Body of pancreas (tissue), 4 donors: Measurements from ENCODE around the gene MBD2. TPM values are rescaled to one million over a fixed set of nuclear protein-coding genes. Genes with fewer than 3 reads are reported as not detected.

Source experiments
- ATAC-seq: fragments of 150-250 bp; one replicate; pipeline ENCODE4 v1.9.1; 2016
- DNase-seq, 4 donors: peaks; one replicate each; pipeline ENCODE4 v3.0.0-alpha.2; 2019
- H3K27ac ChIP-seq, 4 donors: fragments of 200-600 bp; sonication (generic); 1 replicate in 3 of 4; 2 replicates in 1 of 4; pipeline versions ENCODE4 v1.5.1 to v1.6.1; 2016 to 2019; ENCODE audit warnings: mild to moderate bottlenecking in 1 of 4, mixed read lengths in 1 of 4, moderate library complexity in 1 of 4
- H3K27me3 ChIP-seq, 2 donors: fragments of 200-600 bp; sonication (generic); one replicate each; pipeline ENCODE4 v1.6.0; 2016; ENCODE audit warnings: mild to moderate bottlenecking in 1 of 2
- H3K36me3 ChIP-seq, 2 donors: fragments of 200-600 bp; sonication (generic); replicated peaks in 1 of 2; 2 replicates each; pipeline ENCODE4 v1.5.1; 2016; ENCODE audit warnings: low read depth in 2 of 2; ENCODE audit not compliant: insufficient read depth in 1 of 2
- H3K4me1 ChIP-seq: fragments of 200-600 bp; sonication (generic); one replicate; pipeline ENCODE4 v1.6.0; 2016
- H3K4me3 ChIP-seq, 2 donors: fragments of 200-600 bp; sonication (generic); 1 replicate in 1 of 2; 2 replicates in 1 of 2; pipeline ENCODE4 v1.5.1; 2016 to 2019
- H3K9me3 ChIP-seq, 3 donors: fragments of 200-600 bp; sonication (generic); 1 replicate in 2 of 3; 2 replicates in 1 of 3; pipeline ENCODE4 v1.5.1; 2016
- POLR2A ChIP-seq, 3 donors: fragments of 450-650 bp; IDR thresholded peaks; one replicate each; pipeline ENCODE4 v1.6.1; 2016; ENCODE audit warnings: antibody characterized with exemption in 3 of 3, mild to moderate bottlenecking in 2 of 3
- WGBS, 2 donors: methylation state at CpG; one replicate each; pipeline ENCODE4 v1.1.5; 2017; 5-methylcytosine and 5-hydroxymethylcytosine counted together
- intact Hi-C: fragments of 100-400 bp; cut with DNase I; formaldehyde crosslinking; loops from one replicate; pipeline ENCODE4 v1.15.1; 2023
- total RNA-seq, 2 donors: library from RNA; depleted of rRNA; stranded (reverse); fragments of >200 nt; gene quantifications; one replicate each; pipeline ENCODE4 v1.1.0, GENCODE V29; 2016
- TF ChIP-seq, protein P1 (sequence below), 7 experiments: fragments of 450-650 bp in 4 of 7; fragments of 200-600 bp in 3 of 7; sonication (generic) in 3 of 7; IDR thresholded peaks; one replicate each; pipeline ENCODE4 v1.5.1; 2016 to 2019; ENCODE audit warnings: antibody characterized with exemption in 7 of 7

MBD2 gene
- total RNA-seq, 2 donors from 2014 or later, result 26.4 to 29.1 TPM

DNA sequence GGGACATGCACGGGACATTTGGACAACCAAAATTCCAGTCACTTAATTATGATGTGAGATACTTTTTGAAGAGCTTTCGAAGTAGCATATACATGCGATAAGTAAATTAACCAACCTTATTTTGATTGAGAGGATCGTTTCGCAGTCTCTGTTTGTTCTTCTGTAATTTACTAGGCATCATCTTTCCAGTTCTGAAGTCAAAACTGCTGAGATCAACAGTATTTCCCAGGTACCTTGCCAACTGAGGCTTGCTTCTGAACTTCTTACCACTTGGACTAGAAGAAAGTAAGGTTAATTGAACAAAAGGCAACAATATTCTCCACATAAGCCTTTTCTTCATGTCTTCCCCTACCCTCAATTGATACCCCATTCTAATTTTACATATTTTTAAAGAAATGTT, 19.6 kb downstream of the MBD2 start:
- H3K9me3 ChIP-seq, result no peaks in the 10 kb centered on the region
- ATAC-seq, result no peak
- H3K27ac ChIP-seq, result peak overlapping the region in 1 of 4 donors; percentile 66
- no peaks in the 10 kb centered on the region for H3K27me3 ChIP-seq
- H3K4me1 ChIP-seq, result peaks cover 32% of the 10 kb centered on the region
- no peak for DNase-seq
- H3K4me3 ChIP-seq, result no peak overlapping the region
- 89 to 93% methylated on average over 5 of the region's 5 CpGs for WGBS, 2 donors
- intact Hi-C loops, result no loop called here
- peaks cover 0 to 5% of the 10 kb centered on the region in 2 donors for H3K36me3 ChIP-seq
- TF ChIP-seq, protein P1, sequence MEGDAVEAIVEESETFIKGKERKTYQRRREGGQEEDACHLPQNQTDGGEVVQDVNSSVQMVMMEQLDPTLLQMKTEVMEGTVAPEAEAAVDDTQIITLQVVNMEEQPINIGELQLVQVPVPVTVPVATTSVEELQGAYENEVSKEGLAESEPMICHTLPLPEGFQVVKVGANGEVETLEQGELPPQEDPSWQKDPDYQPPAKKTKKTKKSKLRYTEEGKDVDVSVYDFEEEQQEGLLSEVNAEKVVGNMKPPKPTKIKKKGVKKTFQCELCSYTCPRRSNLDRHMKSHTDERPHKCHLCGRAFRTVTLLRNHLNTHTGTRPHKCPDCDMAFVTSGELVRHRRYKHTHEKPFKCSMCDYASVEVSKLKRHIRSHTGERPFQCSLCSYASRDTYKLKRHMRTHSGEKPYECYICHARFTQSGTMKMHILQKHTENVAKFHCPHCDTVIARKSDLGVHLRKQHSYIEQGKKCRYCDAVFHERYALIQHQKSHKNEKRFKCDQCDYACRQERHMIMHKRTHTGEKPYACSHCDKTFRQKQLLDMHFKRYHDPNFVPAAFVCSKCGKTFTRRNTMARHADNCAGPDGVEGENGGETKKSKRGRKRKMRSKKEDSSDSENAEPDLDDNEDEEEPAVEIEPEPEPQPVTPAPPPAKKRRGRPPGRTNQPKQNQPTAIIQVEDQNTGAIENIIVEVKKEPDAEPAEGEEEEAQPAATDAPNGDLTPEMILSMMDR (IDR thresholded peaks at IDR 0.05), result no peak
- TF ChIP-seq POLR2A (IDR thresholded peaks at IDR 0.05), result no peak

DNA sequence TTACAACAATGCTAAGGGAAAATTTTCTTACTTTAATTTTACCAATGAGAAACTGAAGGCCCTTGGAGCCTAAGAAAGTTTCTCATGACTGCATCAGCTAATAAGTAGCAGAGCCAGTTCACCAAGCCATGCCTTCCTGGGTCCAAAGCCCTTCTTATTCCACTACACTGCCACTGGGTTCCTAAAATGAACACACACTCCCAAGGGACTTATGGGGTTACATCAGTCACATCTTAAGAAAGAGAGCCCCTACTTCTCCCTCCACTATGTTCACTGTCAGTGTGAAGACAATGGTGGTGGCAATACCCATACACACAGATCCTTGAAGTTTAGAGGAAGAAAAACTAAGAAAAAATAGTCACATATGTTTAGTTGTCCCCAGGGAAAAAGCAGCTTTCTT, 20.6 kb downstream of the MBD2 start:
- no peak overlapping the region for H3K4me3 ChIP-seq
- no peak overlapping the region for H3K27ac ChIP-seq
- no peak for ATAC-seq
- H3K4me1 ChIP-seq, result peaks cover 27% of the 10 kb centered on the region
- no peaks in the 10 kb centered on the region for H3K9me3 ChIP-seq
- peaks cover 0 to 5% of the 10 kb centered on the region in 2 donors for H3K36me3 ChIP-seq
- no peaks in the 10 kb centered on the region for H3K27me3 ChIP-seq
- no peak for DNase-seq
- TF ChIP-seq, protein P1 (IDR thresholded peaks at IDR 0.05), result no peak
- TF ChIP-seq POLR2A (IDR thresholded peaks at IDR 0.05), result no peak
- intact Hi-C loops, result no loop called here

DNA sequence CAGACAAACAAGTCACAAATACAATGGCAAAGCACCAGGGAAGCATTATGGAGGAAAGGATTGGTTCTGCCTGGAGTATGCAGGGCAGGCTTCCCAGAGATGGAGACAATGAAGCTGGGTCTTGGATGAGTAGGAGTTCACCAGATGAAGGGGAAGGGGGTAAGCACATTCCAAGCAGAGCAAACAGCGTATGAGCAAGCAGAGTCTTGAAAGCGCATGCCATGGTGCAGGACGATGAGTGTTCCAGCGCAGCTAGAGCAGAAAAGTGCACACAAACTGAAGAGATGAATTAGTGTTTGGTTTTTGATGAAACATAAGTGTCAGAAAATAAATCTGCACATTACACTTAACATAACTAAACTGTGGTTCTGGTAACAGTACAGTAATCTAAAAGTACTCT, 21.6 kb downstream of the MBD2 start:
- no peak for DNase-seq
- Histone ChIP-seq H3K4me3 (no peak overlapping the region), H3K9me3 (no peaks in the 10 kb centered on the region), H3K4me1 (peaks cover 36% of the 10 kb centered on the region), H3K27me3 (no peaks in the 10 kb centered on the region), H3K27ac (no peak overlapping the region), H3K36me3 (peaks cover 0 to 5% of the 10 kb centered on the region in 2 donors)
- no peak for TF ChIP-seq POLR2A (IDR thresholded peaks at IDR 0.05)
- TF ChIP-seq, protein P1 (IDR thresholded peaks at IDR 0.05), result no peak
- intact Hi-C loops, result no loop called here
- no peak for ATAC-seq
- whole genome bisulfite sequencing, 2 donors, result 95 to 99% methylated on average over 4 of the region's 4 CpGs

DNA sequence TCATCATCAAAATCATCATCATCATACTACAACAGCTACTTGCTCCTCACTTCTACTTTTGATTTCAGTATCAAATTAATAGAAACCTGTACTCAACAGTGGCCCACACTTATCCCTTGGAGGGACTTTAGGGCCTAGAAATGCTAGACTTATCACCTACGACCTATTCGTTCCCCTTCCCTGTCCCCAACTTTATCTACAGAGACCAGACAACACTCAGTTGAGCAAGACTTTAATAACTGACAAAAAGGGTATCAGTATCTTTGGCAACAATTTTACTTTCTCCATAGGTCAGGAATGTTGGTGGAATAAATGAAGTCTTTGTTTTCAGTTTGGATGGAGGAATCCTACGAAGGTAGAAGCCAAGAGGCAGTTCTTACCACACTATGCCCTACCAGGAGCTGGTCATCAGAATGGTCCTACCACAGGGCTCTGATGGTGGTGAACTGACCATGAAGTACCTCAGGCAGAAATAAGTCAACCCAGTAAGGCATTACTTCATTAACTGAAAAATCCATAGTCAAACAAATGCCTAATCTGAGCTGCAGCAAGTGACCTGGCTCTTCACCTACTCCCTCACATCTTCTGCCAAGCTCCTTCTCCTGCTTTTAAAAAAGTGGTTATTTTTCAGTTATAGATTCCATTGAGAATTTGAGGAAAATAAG, 26.6 kb downstream of the MBD2 start:
- DNase-seq (no peak), ATAC-seq (peak; percentile 52)
- H3K36me3 ChIP-seq, result peaks cover 0 to 3% of the 10 kb centered on the region in 2 donors
- no peaks in the 10 kb centered on the region for H3K9me3 ChIP-seq
- WGBS, 2 donors, result 65 to 73% methylated on average over 3 of the region's 3 CpGs
- TF ChIP-seq, protein P1 (IDR thresholded peaks at IDR 0.05), result no peak
- TF ChIP-seq POLR2A (IDR thresholded peaks at IDR 0.05), result no peak
- H3K4me1 ChIP-seq, result peaks cover 12% of the 10 kb centered on the region
- no peaks in the 10 kb centered on the region for H3K27me3 ChIP-seq
- no peak overlapping the region for H3K27ac ChIP-seq
- H3K4me3 ChIP-seq, result no peak overlapping the region
- intact Hi-C loops, result no loop called here

DNA sequence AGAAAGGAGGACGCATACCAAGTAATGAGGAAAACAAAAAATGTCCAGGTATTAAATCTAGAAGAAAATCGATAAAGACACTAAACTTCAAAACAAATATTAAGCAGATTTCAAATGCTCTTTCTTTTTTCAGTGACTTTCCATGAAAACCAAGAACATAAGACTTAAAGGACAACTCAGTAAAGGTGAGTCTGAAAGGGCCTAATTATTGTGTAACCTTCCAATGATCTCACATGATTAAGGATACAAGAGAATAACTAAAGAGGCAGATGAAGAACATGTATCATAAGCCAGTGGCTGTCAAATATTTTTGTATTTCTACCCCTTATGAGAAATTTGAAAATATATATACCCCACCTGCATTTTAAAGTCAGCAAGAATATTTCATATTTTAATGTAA, 30.7 kb downstream of the MBD2 start:
- H3K27me3 ChIP-seq, result no peaks in the 10 kb centered on the region
- intact Hi-C loops, result no loop called here
- no peak for TF ChIP-seq POLR2A (IDR thresholded peaks at IDR 0.05)
- TF ChIP-seq, protein P1 (IDR thresholded peaks at IDR 0.05), result no peak
- no peak for DNase-seq
- ATAC-seq, result no peak
- no peaks in the 10 kb centered on the region for H3K9me3 ChIP-seq
- 89% methylated on average over 2 of the region's 2 CpGs for WGBS, 2 donors
- no peak overlapping the region for H3K4me3 ChIP-seq
- H3K36me3 ChIP-seq, result no peaks in the 10 kb centered on the region
- H3K27ac ChIP-seq, result no peak overlapping the region
- peaks cover 12% of the 10 kb centered on the region for H3K4me1 ChIP-seq
